Osteocyte (in vitro differentiated cells): ENCODE measurements around the gene HOXB5. TPM values are rescaled to one million over a fixed set of nuclear protein-coding genes. Genes with fewer than 3 reads are reported as not detected.

Source experiments
- DNase-seq: peaks from one replicate; pipeline ENCODE4 v3.0.0; 2021; ENCODE audit warnings: mixed read lengths; ENCODE audit not compliant: unreplicated experiment; ENCODE audit errors: extremely low spot score
- H3K27ac Mint-ChIP-seq: one replicate; pipeline ENCODE4 v1.8.0; 2021; ENCODE audit warnings: mild to moderate bottlenecking, mixed read lengths; ENCODE audit not compliant: unreplicated experiment
- H3K27me3 Mint-ChIP-seq: one replicate; pipeline ENCODE4 v1.8.0; 2021; ENCODE audit warnings: mixed read lengths; ENCODE audit not compliant: unreplicated experiment
- H3K36me3 Mint-ChIP-seq: one replicate; pipeline ENCODE4 v1.8.0; 2021; ENCODE audit warnings: mixed read lengths; ENCODE audit not compliant: unreplicated experiment
- H3K4me1 Mint-ChIP-seq: one replicate; pipeline ENCODE4 v1.8.0; 2021; ENCODE audit warnings: mixed read lengths; ENCODE audit not compliant: unreplicated experiment
- H3K4me3 Mint-ChIP-seq: one replicate; pipeline ENCODE4 v1.8.0; 2021; ENCODE audit warnings: mild to moderate bottlenecking, moderate library complexity, mixed read lengths; ENCODE audit not compliant: unreplicated experiment
- H3K9me3 Mint-ChIP-seq: one replicate; pipeline ENCODE4 v1.8.0; 2021; ENCODE audit warnings: mixed read lengths; ENCODE audit not compliant: unreplicated experiment
- CTCF ChIP-seq: fragments of 200-600 bp; sonication (generic); IDR thresholded peaks from 2 replicates; pipeline ENCODE4 v1.5.0; 2021; ENCODE audit warnings: antibody characterized with exemption, mild to moderate bottlenecking, moderate library complexity
- total RNA-seq: library from RNA; stranded (reverse); gene quantifications from 2 replicates; pipeline ENCODE4 v1.2.1, GENCODE V29; 2021

HOXB5 gene
- total RNA-seq, 1 donor from 2014 or later = not detected

DNA sequence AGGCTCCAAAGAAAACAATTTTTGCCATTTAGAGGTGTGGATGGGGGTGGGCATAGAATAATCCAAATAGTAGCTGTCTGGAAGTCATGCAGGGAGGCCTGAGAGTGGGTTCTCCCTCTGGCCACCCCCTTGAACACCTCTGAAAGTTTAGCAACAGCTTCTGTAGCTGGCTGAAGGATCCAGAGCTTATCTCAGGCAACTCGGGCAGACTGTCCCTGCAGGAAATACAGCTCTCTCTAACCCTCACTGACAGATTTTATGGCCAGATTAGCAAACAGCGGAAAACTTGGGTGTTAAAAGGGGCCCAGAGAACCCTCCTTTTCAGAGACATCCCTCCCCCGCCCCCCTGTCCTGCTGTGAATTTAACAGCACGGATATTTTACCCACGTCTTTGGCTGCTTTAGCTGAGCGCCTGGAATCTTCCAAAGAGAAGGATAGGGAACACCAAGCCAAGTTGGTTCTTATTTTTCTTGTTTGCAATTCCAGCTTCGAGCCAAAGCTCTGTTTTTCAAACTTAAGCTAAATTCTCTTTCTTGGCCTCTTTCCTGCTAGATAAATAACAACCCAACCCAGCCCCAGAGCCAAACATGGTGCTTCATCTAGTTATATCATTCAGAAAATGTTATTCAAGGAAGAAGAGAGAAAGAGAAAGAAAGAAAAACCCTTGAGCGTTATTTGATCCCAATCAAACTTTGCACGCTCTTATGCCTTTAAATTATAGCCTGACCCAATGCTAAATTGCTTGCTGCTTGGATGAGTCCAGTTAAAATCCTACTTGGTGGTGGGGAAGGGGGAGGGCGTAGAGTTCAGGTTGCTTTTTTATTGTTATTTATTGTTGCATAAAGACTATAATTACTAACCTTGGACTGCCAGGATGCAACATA is 46.4 kb downstream of the HOXB5 start:
- Mint-ChIP-seq H3K9me3 (no peaks in the 10 kb centered on the region), H3K36me3 (no peaks in the 10 kb centered on the region), H3K4me3 (no peak overlapping the region), H3K27ac (no peak overlapping the region), H3K4me1 (peaks cover 11% of the 10 kb centered on the region), H3K27me3 (peaks cover 84% of the 10 kb centered on the region)
- no peak for TF ChIP-seq CTCF
- no peak for DNase-seq

- H3K27me3 Mint-ChIP-seq = peaks cover 84% of the 10 kb centered on the region
- DNase-seq = no peak
- no peaks in the 10 kb centered on the region for H3K36me3 Mint-ChIP-seq
- H3K27ac Mint-ChIP-seq = no peak overlapping the region
- peaks cover 11% of the 10 kb centered on the region for H3K4me1 Mint-ChIP-seq
- H3K9me3 Mint-ChIP-seq = no peaks in the 10 kb centered on the region
- H3K4me3 Mint-ChIP-seq = no peak overlapping the region
- TF ChIP-seq CTCF = no peak
Measured at GRCh38 chr17:48546137-48546923, 47.2 kb downstream of the HOXB5 start.

DNA sequence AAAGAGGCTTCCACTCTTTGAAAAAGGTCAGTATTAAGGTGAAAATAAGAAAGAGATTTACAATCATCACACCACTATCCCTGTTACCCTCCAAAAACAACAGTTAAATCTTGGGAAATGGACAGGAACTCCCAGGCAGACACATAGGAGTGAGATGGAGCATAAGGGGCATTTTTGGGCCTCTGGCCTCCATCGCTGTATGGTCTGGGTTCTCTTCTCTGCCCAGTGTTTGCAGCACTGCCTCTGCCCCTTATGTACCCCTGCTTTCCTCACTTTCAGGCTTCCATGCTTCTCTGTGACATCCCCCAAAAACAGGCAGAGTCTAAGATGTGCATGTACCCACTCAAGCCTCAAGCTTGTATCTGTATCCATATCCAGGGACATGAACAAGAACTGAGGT is 48.0 kb downstream of the HOXB5 start:
- H3K4me1 Mint-ChIP-seq = peaks cover 11% of the 10 kb centered on the region
- H3K36me3 Mint-ChIP-seq = no peaks in the 10 kb centered on the region
- no peak overlapping the region for H3K4me3 Mint-ChIP-seq
- no peak overlapping the region for H3K27ac Mint-ChIP-seq
- no peak for DNase-seq
- TF ChIP-seq CTCF = no peak
- no peaks in the 10 kb centered on the region for H3K9me3 Mint-ChIP-seq
- H3K27me3 Mint-ChIP-seq = peaks cover 86% of the 10 kb centered on the region

GRCh38 chr17:48545022-48545375 is 48.6 kb downstream of the HOXB5 start, which contains the start of gene HOXB2:
HOXB2 (minus strand) TSS chr17:48545109; CDS start chr17:48544911, 198 bp downstream.
- Mint-ChIP-seq H3K4me1 (peaks cover 11% of the 10 kb centered on the region), H3K4me3 (no peak within 1 kb of the TSS), H3K36me3 (no peaks in the 10 kb centered on the region)

More at GRCh38 chr17:48545022-48545375, 48.6 kb downstream of the HOXB5 start, which contains the start of gene HOXB2:
- no peak within 1 kb of the TSS for H3K27ac Mint-ChIP-seq
- no peak for DNase-seq
- peaks cover 88% of the 10 kb centered on the region for H3K27me3 Mint-ChIP-seq
- no peak for TF ChIP-seq CTCF
- no peaks in the 10 kb centered on the region for H3K9me3 Mint-ChIP-seq
